ENCODE results near the gene ELOA. TPM values are rescaled to one million over a fixed set of nuclear protein-coding genes. Genes with fewer than 3 reads are reported as not detected.
A peak's percentile ranks its signal among the peaks of the same experiment; 100 is the strongest.
"Not testable (repeated sequence)": the region's sequence is repeated elsewhere in the genome, so short reads cannot be mapped to it uniquely, and the experiment has no call there.

ELOA gene
- total and polyA plus RNA-seq, 4 experiments from 2014 or later = 17.1 to 32.4 (median 30.0) TPM

GRCh38 chr1:23799570-23800399, 56.5 kb downstream of the ELOA start:
- Histone ChIP-seq H3K27me3 (ENCODE audit: insufficient read depth, low read length) (no peaks in the 10 kb centered on the region), H3K36me3 (ENCODE audit: insufficient read depth, low read length) (no peaks in the 10 kb centered on the region), H3K27ac (ENCODE audit: low read depth, low read length) (peak overlapping the region; percentile 92), H3K4me3 (ENCODE audit: low read length in 2 of 2) (peak overlapping the region; percentile 70 to 76), H3K4me1 (ENCODE audit: insufficient read depth, low read length) (peaks cover 23% of the 10 kb centered on the region), H3K9me3 (ENCODE audit: control insufficient read depth in 1 of 2, low read length in 2 of 2) (no peaks in the 10 kb centered on the region)
- ChIA-PET CTCF (ENCODE audit: partially characterized antibody) (interaction anchor here (3.5 kb wide), 1 partner anchor 10 kb away, joined by 27 read pairs; no protein-coding TSS in a partner anchor), POLR2A (ENCODE audit: partially characterized antibody) (interaction anchor here (0.8 to 5.6 kb wide), 12 partner anchors 9 to 108 kb away, joined by 3 to 70 read pairs (median 6); partner anchors contain the start of genes ELOA, FUCA1, HMGCL and LYPLA2)
- Mint-ChIP-seq H3K27me3 (no peaks in the 10 kb centered on the region), H3K27ac (peak overlapping the region; percentile 80 to 97 (median 94)), H3K36me3 (peaks cover 4 to 16% of the 10 kb centered on the region in 2 donors), H3K4me3 (peak overlapping the region; percentile 80 to 98 (median 92)), H3K4me1 (peaks cover 8 to 34% (median 19%) of the 10 kb centered on the region in 4 donors), H3K9me3 (no peaks in the 10 kb centered on the region)
- intact Hi-C loops (cut with micrococcal nuclease) = loop anchor here (1.0 to 10.0 kb wide), 6 partner anchors 8 to 155 kb away; partner anchors contain the start of genes FUCA1, HMGCL, LYPLA2 and PITHD1
- DNase-seq = peak in 1 of 5 donors; percentile 61

DNA sequence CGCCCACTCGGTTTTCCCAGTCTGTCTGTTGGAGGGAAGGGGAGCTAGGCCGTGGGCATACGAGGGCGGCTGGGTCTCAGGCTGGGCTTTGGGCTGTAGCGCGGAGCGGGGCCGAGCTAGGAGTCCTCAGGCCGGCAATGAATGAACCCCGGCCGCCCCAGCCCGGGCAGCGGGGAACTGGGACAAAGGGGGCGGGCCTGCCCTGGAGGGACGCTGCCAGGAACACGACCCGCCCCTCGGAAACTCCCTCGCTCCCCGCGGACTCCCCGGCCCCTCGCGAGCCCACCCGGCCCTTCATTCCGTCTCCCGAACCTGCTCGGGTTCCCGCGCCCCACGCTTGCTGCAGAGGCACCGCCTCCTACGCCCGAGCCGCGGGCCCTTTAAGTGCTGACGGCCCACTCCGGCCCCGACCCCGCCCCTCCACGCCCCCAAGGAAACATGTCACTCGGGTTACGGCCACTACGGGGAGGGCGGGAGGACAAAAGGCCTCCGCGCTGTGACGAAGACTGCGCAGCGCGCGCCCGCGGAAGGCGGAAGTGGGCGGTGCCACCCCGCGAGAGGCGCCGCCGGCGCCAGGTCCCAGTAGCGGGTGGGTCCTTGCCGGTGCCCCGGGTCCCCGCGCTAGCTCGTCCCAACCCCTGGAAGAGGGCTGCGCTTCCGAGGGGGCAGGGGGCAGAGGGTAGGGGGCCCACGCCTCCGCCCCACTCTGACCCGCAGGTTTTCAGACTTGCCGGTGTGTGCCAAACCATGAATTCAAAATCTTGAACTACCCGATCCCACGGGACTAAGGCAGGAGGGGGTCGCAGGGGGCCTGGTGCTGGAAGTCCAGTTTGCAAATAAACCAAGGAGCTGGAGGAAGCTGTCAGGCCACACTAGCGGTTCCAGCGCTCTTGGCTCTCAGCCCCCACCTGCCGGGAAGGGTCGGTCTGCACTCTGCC, 57.4 kb downstream of the ELOA start, which contains the start of gene GALE:
GALE (minus strand) TSS at position 355 of the 938 bp plus-strand sequence. CDS start 1,747 bp downstream, outside the sequence.
- peak within 1 kb of the TSS; percentile 70 to 88 for H3K4me3 ChIP-seq (ENCODE audit: low read length in 2 of 2)
- H3K4me1 Mint-ChIP-seq = peaks cover 8 to 37% (median 21%) of the 10 kb centered on the region in 4 donors

GRCh38 chr1:23801338-23801748, 58.1 kb downstream of the ELOA start:
- POLR2A ChIA-PET (ENCODE audit: partially characterized antibody) = interaction anchor here (1.0 to 5.6 kb wide), 14 partner anchors 10 to 179 kb away, joined by 3 to 70 read pairs (median 6); partner anchors contain the start of genes ELOA, HMGCL, LYPLA2 and PITHD1

More for the DNA sequence above, 57.4 kb downstream of the ELOA start, which contains the start of gene GALE:
- Mint-ChIP-seq H3K27ac (peak within 1 kb of the TSS; percentile 84 to 97 (median 94)), H3K27me3 (no peaks in the 10 kb centered on the region), H3K4me3 (peak within 1 kb of the TSS; percentile 80 to 98 (median 92)), H3K36me3 (peaks cover 4 to 20% of the 10 kb centered on the region in 2 donors), H3K9me3 (no peaks in the 10 kb centered on the region)
- H3K27ac ChIP-seq (ENCODE audit: low read depth, low read length) = peak within 1 kb of the TSS; percentile 92
- ChIA-PET POLR2A (ENCODE audit: partially characterized antibody) (interaction anchor here (0.9 to 5.6 kb wide), 16 partner anchors 10 to 179 kb away, joined by 3 to 70 read pairs (median 4); partner anchors contain the start of genes ELOA, FUCA1, HMGCL and LYPLA2), CTCF (ENCODE audit: partially characterized antibody) (interaction anchor here (0.8 to 3.5 kb wide), 6 partner anchors 10 to 68 kb away, joined by 3 to 27 read pairs (median 3); no protein-coding TSS in a partner anchor)
- no peaks in the 10 kb centered on the region for H3K27me3 ChIP-seq (ENCODE audit: insufficient read depth, low read length)
- intact Hi-C loops (cut with micrococcal nuclease) = loop anchor here (1.0 to 10.0 kb wide), 6 partner anchors 9 to 154 kb away; partner anchors contain the start of genes FUCA1, HMGCL, LYPLA2 and PITHD1
- H3K9me3 ChIP-seq (ENCODE audit: control insufficient read depth in 1 of 2, low read length in 2 of 2) = no peaks in the 10 kb centered on the region
- peak; percentile 94 to 97 (median 94) for DNase-seq
- peaks cover 23% of the 10 kb centered on the region for H3K4me1 ChIP-seq (ENCODE audit: insufficient read depth, low read length)
- H3K36me3 ChIP-seq (ENCODE audit: insufficient read depth, low read length) = no peaks in the 10 kb centered on the region

DNA sequence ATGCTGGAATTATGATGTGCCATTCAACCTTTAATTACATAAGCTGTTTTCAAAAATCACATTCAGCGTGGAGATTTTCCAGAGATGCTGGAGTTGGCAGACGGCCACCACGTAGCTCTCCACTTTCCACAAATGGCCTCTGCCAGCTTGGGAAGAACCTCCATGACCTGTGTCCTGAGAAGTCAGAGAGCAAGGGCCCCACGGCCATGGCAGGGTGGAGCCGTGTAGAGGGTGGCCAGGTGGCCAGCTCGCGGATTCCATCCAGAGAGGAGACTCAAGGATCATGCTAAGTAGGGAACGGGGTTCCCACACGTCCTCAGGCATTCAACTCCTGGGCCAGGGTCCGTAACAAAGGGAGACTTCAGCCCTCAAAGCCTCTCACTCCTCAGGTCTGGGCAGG, 58.6 kb downstream of the ELOA start:
- POLR2A ChIA-PET (ENCODE audit: partially characterized antibody) = interaction anchor here (1.0 to 5.6 kb wide), 10 partner anchors 9 to 158 kb away, joined by 3 to 70 read pairs (median 9); partner anchors contain the start of genes ELOA, HMGCL, LYPLA2 and PITHD1

More at GRCh38 chr1:23801338-23801748, 58.1 kb downstream of the ELOA start:
- no peaks in the 10 kb centered on the region for H3K27me3 ChIP-seq (ENCODE audit: insufficient read depth, low read length)
- Mint-ChIP-seq H3K27me3 (no peaks in the 10 kb centered on the region), H3K9me3 (no peaks in the 10 kb centered on the region), H3K36me3 (peaks cover 5 to 21% of the 10 kb centered on the region in 2 donors), H3K4me3 (peak overlapping the region; percentile 72 to 98 (median 92)), H3K27ac (peak overlapping the region; percentile 84 to 95 (median 93)), H3K4me1 (peaks cover 8 to 38% (median 21%) of the 10 kb centered on the region in 4 donors)
- H3K36me3 ChIP-seq (ENCODE audit: insufficient read depth, low read length) = no peaks in the 10 kb centered on the region
- no peaks in the 10 kb centered on the region for H3K9me3 ChIP-seq (ENCODE audit: control insufficient read depth in 1 of 2, low read length in 2 of 2)
- CTCF ChIA-PET (ENCODE audit: partially characterized antibody) = interaction anchor here (0.8 to 3.5 kb wide), 8 partner anchors 9 to 68 kb away, joined by 3 to 27 read pairs (median 3); no protein-coding TSS in a partner anchor
- DNase-seq = no peak
- intact Hi-C loops (cut with micrococcal nuclease) = loop anchor here (2.0 to 10.0 kb wide), 2 partner anchors 67 to 153 kb away; partner anchors contain the start of genes FUCA1 and PNRC2
- peak overlapping the region; percentile 92 for H3K27ac ChIP-seq (ENCODE audit: low read depth, low read length)
- H3K4me1 ChIP-seq (ENCODE audit: insufficient read depth, low read length) = peaks cover 23% of the 10 kb centered on the region
- peak overlapping the region; percentile 70 to 88 for H3K4me3 ChIP-seq (ENCODE audit: low read length in 2 of 2)

DNA sequence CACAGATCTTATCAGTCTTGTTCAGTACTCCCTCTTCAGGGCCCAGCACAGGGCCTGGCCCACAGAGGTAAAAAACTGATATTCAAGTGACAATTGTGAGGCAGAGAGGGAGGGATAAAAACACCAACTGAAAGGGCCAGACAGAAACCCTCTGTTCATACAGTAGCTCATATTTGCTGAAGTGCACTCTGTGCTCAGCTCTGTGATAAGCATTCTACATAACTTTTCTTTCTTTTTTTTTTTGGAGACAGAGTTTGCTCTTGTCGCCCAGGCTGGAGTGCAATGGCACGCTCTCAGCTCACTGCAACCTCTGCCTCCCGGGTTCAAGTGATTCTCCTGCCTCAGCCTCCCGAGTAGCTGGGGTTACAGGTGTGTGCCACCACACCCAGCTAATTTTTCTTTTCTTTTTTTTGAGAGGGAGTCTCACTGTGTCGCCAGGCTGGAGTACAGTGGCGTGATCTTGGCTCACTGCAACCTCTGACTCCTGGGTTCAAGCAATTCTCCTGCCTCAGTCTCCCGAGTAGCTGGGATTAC, 59.6 kb downstream of the ELOA start:
- Mint-ChIP-seq H3K4me1 (peaks cover 8 to 38% (median 21%) of the 10 kb centered on the region in 4 donors), H3K36me3 (peaks cover 10 to 21% of the 10 kb centered on the region in 2 donors), H3K27ac (peak overlapping the region; percentile 60 to 93 (median 82)), H3K4me3 (peak overlapping the region in 2 of 8 donors; percentile 9 to 10)
- POLR2A ChIA-PET (ENCODE audit: partially characterized antibody) = interaction anchor here (0.6 to 5.6 kb wide), 4 partner anchors 12 to 25 kb away, joined by 3 to 70 read pairs (median 55); partner anchors contain the start of genes HMGCL, LYPLA2 and PITHD1
- H3K9me3 Mint-ChIP-seq; H3K36me3 ChIP-seq (ENCODE audit: insufficient read depth, low read length); DNase-seq; H3K4me3 ChIP-seq (ENCODE audit: low read length in 2 of 2); H3K9me3 ChIP-seq (ENCODE audit: control insufficient read depth in 1 of 2, low read length in 2 of 2); H3K27me3 ChIP-seq (ENCODE audit: insufficient read depth, low read length); H3K27ac ChIP-seq (ENCODE audit: low read depth, low read length); H3K27me3 Mint-ChIP-seq: not testable (repeated sequence)
- peaks cover 23% of the 10 kb centered on the region for H3K4me1 ChIP-seq (ENCODE audit: insufficient read depth, low read length)
- intact Hi-C loops (cut with micrococcal nuclease) = loop anchor here (10.0 kb wide), 1 partner anchor 152 kb away; the partner anchor contains the start of gene PNRC2
- CTCF ChIA-PET (ENCODE audit: partially characterized antibody) = interaction anchor here (0.9 to 3.5 kb wide), 3 partner anchors 7 to 31 kb away, joined by 3 to 27 read pairs (median 3); no protein-coding TSS in a partner anchor

More for the DNA sequence above, 58.6 kb downstream of the ELOA start:
- Mint-ChIP-seq H3K9me3 (no peaks in the 10 kb centered on the region), H3K4me3 (peak overlapping the region in 7 of 8 donors; percentile 13 to 98 (median 46)), H3K4me1 (peaks cover 8 to 38% (median 21%) of the 10 kb centered on the region in 4 donors), H3K36me3 (peaks cover 5 to 21% of the 10 kb centered on the region in 2 donors), H3K27me3 (no peaks in the 10 kb centered on the region), H3K27ac (peak overlapping the region; percentile 4 to 94 (median 82))
- H3K27me3 ChIP-seq (ENCODE audit: insufficient read depth, low read length) = no peaks in the 10 kb centered on the region
- DNase-seq = no peak
- intact Hi-C loops (cut with micrococcal nuclease) = loop anchor here (2.0 to 10.0 kb wide), 2 partner anchors 67 to 153 kb away; partner anchors contain the start of genes FUCA1 and PNRC2
- no peak overlapping the region for H3K4me3 ChIP-seq (ENCODE audit: low read length in 2 of 2)
- no peaks in the 10 kb centered on the region for H3K9me3 ChIP-seq (ENCODE audit: control insufficient read depth in 1 of 2, low read length in 2 of 2)
- H3K4me1 ChIP-seq (ENCODE audit: insufficient read depth, low read length) = peaks cover 23% of the 10 kb centered on the region
- peak overlapping the region; percentile 92 for H3K27ac ChIP-seq (ENCODE audit: low read depth, low read length)
- no peaks in the 10 kb centered on the region for H3K36me3 ChIP-seq (ENCODE audit: insufficient read depth, low read length)
- CTCF ChIA-PET (ENCODE audit: partially characterized antibody) = interaction anchor here (0.8 to 3.5 kb wide), 9 partner anchors 8 to 67 kb away, joined by 3 to 27 read pairs (median 3); no protein-coding TSS in a partner anchor

All from CD4-positive, alpha-beta memory T cell (primary cell).